Thyroid gland (tissue), 4 donors: ENCODE measurements around the gene DLL1.

ENCODE experiments used
- CTCF ChIP-seq, 6 experiments: fragments of 200-600 bp in 3 of 6; fragments of 450-650 bp in 3 of 6; sonication (generic) in 3 of 6; IDR thresholded peaks; one replicate each; pipeline ENCODE4 v1.5.1; 2016 to 2019; ENCODE audit warnings: antibody characterized with exemption in 6 of 6, mild to moderate bottlenecking in 2 of 6, inconsistent platforms in 1 of 6, moderate library complexity in 1 of 6
- POLR2A ChIP-seq, 2 donors: fragments of 450-650 bp; IDR thresholded peaks; one replicate each; pipeline ENCODE4 v1.6.1; 2017; ENCODE audit warnings: antibody characterized with exemption in 2 of 2, mild to moderate bottlenecking in 2 of 2, moderate library complexity in 1 of 2

GRCh38 chr6:170247178-170247701 lies 43.6 kb downstream of the DLL1 start:
- TF ChIP-seq CTCF (IDR thresholded peaks at IDR 0.05), result no peak
- TF ChIP-seq POLR2A (IDR thresholded peaks at IDR 0.05), result no peak
